ENCODE results near the gene SOX6. TPM values are rescaled to one million over a fixed set of nuclear protein-coding genes. Genes with fewer than 3 reads are reported as not detected.

The SOX6 gene
- total RNA-seq, 4 donors from 2014 or later, result 0.29 to 20.5 (median 8.2) TPM

DNA sequence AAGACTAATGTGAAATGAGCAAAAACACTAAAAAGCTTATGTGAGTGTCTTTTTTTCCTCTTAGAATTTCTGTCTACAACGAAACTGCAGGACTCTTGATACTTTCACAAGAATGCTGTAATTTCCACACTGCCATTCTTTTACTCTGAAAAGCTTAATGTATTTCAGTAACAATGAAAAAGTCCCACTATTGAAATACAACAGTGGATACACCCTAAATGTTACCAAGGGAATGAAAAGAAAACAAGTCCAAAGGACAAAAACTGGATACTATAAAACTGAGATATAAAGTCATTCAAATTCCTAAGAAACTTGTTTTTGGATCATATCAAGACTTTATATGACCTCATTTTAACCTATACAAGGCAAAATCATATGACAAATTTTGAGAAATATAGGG, 77.4 kb downstream of the SOX6 start:
- no peak overlapping the region for H3K27ac ChIP-seq
- intact Hi-C loops (cut with DNase I; ENCODE audit: low total_unique reads), result no loop called here
- no peak for DNase-seq
- no peaks in the 10 kb centered on the region for H3K27me3 ChIP-seq
- TF ChIP-seq, protein P1, sequence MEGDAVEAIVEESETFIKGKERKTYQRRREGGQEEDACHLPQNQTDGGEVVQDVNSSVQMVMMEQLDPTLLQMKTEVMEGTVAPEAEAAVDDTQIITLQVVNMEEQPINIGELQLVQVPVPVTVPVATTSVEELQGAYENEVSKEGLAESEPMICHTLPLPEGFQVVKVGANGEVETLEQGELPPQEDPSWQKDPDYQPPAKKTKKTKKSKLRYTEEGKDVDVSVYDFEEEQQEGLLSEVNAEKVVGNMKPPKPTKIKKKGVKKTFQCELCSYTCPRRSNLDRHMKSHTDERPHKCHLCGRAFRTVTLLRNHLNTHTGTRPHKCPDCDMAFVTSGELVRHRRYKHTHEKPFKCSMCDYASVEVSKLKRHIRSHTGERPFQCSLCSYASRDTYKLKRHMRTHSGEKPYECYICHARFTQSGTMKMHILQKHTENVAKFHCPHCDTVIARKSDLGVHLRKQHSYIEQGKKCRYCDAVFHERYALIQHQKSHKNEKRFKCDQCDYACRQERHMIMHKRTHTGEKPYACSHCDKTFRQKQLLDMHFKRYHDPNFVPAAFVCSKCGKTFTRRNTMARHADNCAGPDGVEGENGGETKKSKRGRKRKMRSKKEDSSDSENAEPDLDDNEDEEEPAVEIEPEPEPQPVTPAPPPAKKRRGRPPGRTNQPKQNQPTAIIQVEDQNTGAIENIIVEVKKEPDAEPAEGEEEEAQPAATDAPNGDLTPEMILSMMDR (IDR thresholded peaks at IDR 0.05), result no peak
- H3K4me3 ChIP-seq, result no peak overlapping the region
- no peaks in the 10 kb centered on the region for H3K9me3 ChIP-seq
- no peaks in the 10 kb centered on the region for H3K36me3 ChIP-seq
- H3K4me1 ChIP-seq, result no peaks in the 10 kb centered on the region

DNA sequence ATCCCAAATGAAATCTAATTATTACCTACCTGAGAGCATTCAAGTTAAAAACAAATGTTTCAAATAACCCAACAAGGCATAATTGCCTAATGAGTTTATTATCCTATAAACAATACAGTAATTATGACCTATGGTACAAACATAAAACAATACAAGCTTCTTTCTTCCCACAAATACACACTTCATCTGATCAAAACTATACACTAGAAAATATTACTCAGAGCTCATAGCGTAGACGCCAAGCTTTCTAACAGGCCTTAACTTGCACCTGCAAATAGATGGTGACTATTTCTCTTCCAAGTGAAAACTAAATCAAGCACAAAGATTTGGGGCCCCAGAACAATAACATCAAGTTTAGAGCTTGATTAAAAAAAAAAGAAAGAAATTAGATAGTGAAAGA, 78.1 kb downstream of the SOX6 start:
- TF ChIP-seq, protein P1 (IDR thresholded peaks at IDR 0.05), result no peak
- TF ChIP-seq POLR2A (IDR thresholded peaks at IDR 0.05), result no peak
- Histone ChIP-seq H3K27me3 (no peaks in the 10 kb centered on the region), H3K36me3 (no peaks in the 10 kb centered on the region), H3K27ac (no peak overlapping the region), H3K4me1 (no peaks in the 10 kb centered on the region), H3K9me3 (no peaks in the 10 kb centered on the region), H3K4me3 (no peak overlapping the region)
- DNase-seq, result no peak
- intact Hi-C loops (cut with DNase I; ENCODE audit: low total_unique reads), result no loop called here

- DNase-seq, result no peak
Measured at GRCh38 chr11:16276251-16276650, 80.1 kb downstream of the SOX6 start.

DNA sequence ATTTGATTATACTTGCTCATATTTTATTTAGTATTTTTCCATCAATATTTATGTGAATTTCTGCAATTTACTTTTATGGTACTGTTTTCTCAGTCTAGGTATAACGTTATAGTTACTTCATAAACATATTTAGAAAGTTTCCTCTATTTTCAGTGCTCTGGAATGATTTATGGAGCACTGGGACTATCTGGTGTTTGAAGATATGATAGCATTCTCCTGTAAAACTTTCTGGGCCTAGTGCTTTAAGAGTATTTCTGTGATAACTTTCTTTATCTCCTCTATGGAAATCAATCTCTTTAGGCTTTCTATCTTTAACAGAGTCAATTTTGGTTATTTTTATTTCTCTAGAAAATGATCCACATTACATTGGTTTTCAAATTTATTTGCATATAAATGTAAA, 85.1 kb downstream of the SOX6 start:
- H3K4me3 ChIP-seq, result no peak overlapping the region
- no peaks in the 10 kb centered on the region for H3K4me1 ChIP-seq
- no peak for TF ChIP-seq POLR2A (IDR thresholded peaks at IDR 0.05)
- TF ChIP-seq, protein P1 (IDR thresholded peaks at IDR 0.05), result no peak
- intact Hi-C loops (cut with DNase I; ENCODE audit: low total_unique reads), result no loop called here
- no peak overlapping the region for H3K27ac ChIP-seq
- H3K9me3 ChIP-seq, result no peaks in the 10 kb centered on the region
- DNase-seq, result no peak
- H3K27me3 ChIP-seq, result no peaks in the 10 kb centered on the region
- H3K36me3 ChIP-seq, result no peaks in the 10 kb centered on the region

More at GRCh38 chr11:16276251-16276650, 80.1 kb downstream of the SOX6 start:
- TF ChIP-seq, protein P1 (IDR thresholded peaks at IDR 0.05), result no peak
- no peak for TF ChIP-seq POLR2A (IDR thresholded peaks at IDR 0.05)
- no peak overlapping the region for H3K27ac ChIP-seq
- no peaks in the 10 kb centered on the region for H3K27me3 ChIP-seq
- H3K4me3 ChIP-seq, result no peak overlapping the region
- no peaks in the 10 kb centered on the region for H3K9me3 ChIP-seq
- H3K36me3 ChIP-seq, result no peaks in the 10 kb centered on the region
- intact Hi-C loops (cut with DNase I; ENCODE audit: low total_unique reads), result no loop called here
- H3K4me1 ChIP-seq, result no peaks in the 10 kb centered on the region

DNA sequence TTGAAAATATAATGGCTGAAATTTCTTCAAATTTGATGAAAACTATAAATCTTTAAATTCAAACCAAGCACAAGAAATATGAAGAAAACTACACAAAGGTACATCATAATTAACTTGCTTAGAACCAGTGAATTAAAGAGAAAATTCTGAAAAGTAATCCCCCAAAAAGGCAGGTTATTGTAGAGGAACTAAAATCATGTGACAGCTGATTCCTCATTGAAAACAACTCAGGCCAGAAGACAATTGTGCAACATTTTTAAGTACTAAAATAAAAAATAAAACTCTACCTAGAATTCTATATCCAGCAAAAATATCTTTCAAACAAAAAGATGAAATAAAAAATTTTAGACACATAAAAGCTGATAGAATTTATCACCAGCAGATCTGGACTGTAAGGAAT, 90.3 kb downstream of the SOX6 start:
- Histone ChIP-seq H3K27ac (no peak overlapping the region), H3K4me1 (no peaks in the 10 kb centered on the region), H3K4me3 (no peak overlapping the region), H3K9me3 (no peaks in the 10 kb centered on the region), H3K36me3 (no peaks in the 10 kb centered on the region), H3K27me3 (no peaks in the 10 kb centered on the region)
- intact Hi-C loops (cut with DNase I; ENCODE audit: low total_unique reads), result no loop called here
- DNase-seq, result no peak
- TF ChIP-seq, protein P1 (IDR thresholded peaks at IDR 0.05), result no peak
- TF ChIP-seq POLR2A (IDR thresholded peaks at IDR 0.05), result no peak

Data from uterus (tissue), 4 donors.